NCI-H748 treated with DMSO at 0.1 percent for 48 hours (cell line): ENCODE data around the gene SYS1.

ENCODE experiments used
- DNase-seq: peaks from one replicate; lab custom pipeline; 2025; lab: John Stamatoyannopoulos, UW

The SYS1 gene

DNA sequence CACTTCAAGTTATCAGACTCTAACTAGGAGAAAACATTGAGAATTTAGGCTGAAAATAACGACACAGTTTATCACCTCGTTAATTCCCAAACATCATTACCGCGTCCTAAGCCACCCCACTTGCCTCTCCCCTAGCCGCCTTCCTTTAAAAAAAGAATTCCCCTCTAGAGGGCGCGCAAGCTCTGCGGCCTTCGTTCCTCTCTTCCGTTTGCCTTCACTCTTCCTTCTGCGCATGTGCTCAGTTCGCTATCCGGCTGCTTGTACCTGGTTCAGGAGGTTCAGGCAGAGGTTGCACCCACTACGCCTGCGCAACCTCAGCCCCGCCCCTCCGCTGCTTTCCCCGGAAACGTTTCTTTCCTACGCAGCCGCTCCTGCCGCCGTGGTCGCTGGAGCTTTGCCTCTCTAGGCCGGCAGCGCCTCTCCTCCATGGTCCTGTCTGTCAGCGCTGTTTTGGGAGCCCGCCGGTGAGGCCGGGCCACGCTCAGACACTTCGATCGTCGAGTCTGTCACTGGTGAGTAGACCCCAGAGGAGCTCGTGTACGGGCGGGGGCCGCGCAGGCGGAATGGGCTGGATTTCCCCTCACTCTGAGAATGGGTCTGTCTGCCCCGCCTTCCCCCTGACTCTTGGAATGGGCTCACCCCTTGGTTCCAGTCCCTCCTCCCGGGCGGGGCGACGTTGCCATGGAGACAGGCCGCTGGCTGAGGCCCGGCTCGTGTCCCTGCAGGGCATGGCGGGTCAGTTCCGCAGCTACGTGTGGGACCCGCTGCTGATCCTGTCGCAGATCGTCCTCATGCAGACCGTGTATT lies at the start of gene SYS1:
Gene SYS1, plus strand, starts transcription at position 353 of the 807 bp plus-strand sequence. Its CDS starts 376 bp downstream, at position 729.
- peak; percentile 92 for DNase-seq

DNA sequence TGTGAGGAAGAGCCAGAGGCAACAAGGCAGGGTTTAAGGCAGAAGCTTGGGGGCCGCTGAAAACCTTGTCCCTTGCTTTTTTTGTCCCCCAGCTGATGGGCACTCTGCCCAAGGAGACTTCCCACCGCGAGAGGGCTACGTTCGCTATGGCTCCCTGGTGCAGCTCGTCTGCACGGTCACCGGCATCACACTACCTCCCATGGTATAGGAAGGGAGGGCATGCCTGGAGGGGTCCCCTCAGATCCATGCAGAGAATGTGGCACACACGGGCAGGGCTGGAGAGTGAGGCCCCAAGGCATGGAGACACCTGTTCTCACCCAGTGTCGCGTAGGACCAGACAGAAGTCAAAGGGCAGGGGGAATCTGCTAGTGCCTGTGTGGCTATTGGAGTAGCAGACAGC lies 49.0 kb upstream of the SYS1 start:
- DNase-seq = no peak

DNA sequence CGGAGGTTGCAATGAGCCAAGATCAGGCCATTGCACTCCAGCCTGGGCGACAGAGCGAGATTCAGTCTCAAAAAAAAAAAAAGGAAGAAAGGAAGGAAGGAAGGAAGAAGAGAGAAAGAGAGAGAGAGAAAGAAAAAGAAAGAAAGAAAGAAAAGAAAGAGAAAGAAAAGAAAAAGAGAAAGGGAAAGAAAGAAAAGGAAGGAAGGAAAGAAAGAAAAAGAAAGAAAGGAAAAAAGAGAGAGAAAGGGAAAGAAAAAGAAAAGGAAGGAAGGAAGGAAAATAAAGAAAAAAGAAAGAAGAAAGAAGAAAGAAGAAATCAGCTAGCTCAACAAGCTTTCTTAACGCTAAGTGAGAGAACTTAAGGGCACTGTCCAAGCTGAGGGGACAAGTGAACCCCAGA lies 47.3 kb upstream of the SYS1 start:
- no peak for DNase-seq

DNA sequence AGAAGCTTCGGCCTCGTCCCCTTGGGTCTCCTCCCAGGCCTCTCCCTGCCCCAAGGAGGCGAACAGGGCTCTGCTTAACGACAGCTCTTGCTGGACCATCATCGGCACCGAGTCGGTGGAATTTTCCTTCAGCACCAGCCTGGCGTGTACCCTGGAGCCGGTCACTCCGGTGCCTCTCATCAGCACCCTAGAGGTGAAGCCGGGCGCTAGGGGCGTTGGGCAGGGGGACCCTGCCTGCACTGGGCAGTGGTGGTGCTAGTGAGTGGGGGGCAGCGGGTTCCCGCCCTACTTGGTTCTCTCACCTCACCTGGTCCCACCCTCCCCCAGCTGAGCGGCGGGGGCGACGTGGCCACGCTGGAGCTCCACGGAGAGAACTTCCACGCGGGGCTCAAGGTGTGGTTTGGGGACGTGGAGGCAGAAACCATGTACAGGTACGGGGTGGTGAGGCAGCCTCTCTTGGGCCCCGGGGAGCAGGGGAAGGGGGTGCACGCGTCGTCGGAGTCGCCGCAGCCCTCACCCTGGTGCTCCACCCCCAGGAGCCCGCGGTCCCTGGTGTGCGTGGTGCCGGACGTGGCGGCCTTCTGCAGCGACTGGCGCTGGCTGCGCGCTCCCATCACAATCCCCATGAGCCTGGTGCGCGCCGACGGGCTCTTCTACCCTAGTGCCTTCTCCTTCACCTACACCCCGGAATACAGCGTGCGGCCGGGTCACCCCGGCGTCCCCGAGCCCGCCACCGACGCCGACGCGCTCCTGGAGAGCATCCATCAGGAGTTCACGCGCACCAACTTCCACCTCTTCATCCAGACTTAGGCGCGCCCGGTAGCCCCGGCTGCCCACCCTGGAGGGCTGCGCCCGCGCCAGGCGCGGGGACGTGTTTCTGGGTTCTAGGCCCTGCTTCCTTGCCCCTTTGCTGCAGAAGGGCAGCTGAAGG lies 46.5 kb upstream of the SYS1 start:
- no peak for DNase-seq

DNA sequence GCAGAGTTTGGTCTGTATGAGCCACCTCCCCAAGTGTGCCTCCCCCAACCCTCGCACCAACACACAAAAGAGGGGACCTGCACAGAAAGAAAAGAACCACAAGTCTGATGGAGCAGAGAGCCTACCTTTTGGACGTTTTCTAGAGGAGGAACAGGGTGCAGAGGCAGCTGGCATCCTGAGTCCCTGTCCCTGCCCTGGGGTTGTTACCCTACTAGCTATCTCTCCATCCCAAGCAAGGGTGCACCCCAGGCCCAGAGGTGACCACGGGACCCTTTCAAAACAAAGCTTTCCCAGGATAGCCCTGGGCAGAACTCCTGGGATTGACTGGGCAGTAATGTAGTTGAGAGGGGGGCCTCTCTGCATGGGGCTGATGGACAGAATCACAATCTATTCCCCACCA lies 45.1 kb upstream of the SYS1 start:
- no peak for DNase-seq

DNA sequence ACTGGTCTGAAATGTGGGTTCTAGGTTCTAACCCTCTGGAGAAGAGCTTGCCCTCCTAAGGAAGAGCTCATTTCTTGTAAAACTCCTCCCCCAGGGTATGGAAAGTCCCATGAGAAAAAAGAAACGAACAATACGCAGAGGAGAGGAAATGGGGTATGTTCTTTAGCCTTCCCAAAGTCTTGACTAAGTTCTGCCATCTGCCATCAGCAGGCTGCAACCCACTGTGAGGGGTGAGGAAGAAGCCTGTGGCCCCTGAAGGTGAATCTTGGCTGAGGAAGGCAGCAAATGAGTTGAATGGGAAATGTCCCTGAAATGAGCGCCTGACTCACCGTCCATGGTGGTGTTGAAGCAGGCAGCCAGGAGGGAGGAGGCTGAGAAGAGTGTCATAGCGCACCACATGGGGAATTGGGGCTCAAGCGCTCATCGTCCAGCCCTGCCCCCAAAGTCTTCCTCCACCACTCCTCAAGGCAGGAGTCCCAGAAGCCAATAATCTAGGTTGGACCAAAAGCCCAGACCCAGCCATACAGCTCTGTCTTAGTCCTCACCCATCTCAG lies 44.5 kb upstream of the SYS1 start:
- DNase-seq = no peak

DNA sequence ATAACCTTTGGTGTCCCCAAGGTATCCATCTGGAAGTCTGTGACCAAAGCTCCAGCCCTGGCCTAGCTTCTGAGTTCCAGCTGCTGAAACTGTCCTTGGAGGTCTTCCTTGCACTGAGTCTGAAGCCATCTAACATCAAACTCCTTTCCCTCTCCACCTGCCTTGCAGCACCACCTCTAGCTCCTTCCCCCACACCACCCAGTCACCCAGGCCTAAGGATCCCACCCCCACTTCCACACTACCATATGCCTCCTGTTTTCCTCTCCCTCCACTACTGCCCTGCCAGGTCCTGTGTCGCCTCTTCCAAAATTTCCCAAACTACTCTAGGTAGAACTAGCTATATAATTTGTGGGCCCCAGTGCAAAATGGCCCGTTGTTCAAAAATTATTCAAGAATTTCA lies 44.0 kb upstream of the SYS1 start:
- DNase-seq = no peak

DNA sequence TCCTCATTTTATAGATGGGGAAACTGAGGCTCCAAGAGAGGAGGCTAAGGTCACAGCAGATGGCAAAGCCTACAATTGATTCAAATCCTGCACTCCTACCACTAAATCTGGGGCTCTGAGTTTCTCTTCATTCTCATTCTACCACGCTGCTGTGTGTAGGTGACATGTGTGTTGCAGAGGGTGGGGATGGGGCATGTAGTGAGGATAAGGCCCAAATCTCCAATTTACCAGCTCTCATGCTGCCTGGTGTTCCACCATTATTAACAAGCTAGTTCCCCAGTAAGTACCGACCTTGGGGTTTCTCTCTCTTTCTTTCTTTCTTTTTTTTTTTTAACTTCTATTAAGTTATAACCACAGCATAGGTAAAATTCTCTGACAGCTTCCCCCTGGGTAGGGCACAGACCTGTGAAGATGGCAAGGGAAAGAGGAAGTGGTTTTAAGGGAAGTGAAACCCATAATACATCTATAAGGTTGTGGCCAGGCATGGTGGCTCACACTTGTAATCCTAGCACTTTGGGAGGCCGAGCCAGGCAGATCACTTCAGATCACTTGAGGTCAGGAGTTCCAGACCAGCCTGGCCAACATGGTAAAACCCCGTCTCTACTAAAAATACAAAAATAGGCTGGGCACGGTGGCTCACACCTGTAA lies 41.9 kb upstream of the SYS1 start:
- DNase-seq = no peak

DNA sequence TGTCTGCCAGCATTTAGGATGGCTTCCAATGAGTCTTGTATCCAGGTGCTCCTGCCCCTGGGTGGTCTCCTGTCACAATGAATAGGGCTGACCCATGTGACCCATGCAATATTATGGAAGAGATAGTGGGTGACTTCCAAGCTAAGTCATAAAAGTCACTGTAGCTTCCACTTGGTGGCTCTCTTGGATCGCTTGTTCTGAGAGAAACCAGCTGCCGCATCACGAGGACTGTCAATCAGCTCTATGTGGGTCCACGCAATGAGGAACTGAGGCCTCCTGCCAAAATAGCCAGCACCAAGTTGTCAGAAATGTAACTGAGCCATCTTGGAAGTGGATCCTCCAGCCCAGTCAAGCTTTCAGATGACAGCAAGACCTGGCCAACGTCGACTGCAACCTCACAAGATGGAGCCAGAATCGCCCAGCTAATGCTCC lies 40.0 kb upstream of the SYS1 start:
- peak; percentile 7 for DNase-seq

DNA sequence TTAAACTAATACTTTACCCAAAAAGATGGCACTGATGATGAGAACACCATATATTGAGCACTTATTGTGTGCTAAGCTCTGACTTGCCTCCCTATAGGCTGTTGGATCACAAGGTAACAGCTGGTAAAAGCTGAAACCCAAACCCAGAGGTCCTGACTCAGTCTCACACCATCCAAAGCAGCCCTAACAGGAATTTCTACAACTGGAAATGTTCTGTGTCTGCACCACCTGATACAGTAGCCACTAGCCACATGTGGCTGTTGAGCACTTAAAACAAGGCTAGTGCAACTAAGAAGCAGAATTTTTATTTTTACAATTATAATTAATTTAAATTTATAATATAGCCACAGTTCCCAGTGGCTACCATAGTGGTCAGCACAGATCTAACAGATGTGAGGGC lies 39.2 kb upstream of the SYS1 start:
- DNase-seq = no peak

DNA sequence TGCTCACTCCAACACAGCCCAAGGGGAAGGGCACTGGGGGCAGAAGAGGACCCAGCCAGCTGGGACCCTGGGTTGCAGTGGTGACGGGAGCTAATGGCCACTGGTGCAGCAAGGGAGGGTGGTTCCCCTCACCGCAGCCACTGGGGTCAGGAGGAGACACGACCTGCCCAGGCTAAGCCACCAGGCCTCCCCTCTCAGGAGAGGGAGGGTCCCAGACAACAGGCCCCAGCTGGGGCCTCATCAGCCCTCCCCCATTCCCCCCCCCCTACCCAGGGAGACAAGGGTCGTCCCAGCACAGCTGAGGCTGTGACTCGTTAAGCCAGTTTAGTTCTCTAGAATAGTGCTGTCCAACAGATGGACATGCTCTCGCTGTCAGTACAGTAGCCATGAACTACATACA lies 37.6 kb upstream of the SYS1 start:
- DNase-seq = no peak

DNA sequence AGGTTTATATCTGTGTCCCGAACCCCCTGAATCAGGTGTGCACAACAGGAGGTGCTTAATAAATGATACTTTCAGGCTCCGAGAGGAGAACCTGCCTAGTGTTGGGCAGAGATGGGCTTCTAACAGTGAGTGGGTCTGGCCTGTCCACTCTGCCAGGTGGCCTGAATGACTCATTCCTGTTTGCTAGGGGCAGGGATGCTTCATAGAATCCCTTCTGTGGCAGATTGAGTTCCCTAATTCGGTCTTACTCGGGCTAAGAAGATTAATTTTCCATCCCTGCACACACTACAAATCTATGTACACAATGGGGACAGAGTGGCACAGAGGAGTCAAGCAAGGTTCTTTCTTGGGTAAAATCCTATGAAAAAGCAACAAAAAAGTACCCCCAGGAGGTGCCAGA lies 34.5 kb upstream of the SYS1 start:
- no peak for DNase-seq

DNA sequence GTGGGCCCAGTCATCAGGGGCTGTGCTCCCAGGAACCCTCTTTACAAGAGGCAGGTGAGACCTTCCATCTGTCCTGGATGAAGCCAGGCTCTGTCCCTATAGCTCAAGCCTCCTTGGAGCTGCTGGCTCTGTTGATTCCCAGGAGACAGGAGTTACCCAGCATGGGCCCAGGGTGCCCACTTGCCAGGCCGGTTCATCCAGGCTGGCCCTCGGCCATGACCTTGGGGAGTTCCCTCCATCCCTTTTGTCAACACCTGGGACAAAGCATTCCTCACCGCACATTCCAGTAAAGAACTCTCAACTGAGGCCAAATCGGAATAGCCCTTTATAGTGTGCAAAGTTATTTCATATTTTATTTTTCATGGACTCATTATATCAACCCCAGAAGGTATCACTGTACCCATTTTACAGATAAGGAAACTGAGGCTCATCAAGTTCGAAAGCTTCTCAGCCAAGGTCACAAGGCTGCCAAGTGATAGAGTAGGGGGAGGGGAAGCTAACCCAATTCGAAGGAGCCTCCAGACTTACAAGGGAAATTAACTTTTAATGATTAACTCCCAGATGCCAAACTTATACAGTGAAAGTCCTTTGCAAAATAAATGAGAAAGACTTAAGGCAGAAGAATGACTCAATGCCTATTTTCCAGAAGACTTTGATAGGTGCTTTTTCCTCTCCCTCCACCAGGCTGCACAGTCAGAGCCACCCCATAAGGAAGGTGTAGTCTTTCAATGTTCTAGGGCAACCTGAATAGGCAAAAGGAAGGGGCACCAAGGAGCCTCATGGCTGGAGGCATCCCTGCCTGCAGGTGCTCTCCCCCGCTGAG lies 33.2 kb upstream of the SYS1 start:
- DNase-seq = no peak

DNA sequence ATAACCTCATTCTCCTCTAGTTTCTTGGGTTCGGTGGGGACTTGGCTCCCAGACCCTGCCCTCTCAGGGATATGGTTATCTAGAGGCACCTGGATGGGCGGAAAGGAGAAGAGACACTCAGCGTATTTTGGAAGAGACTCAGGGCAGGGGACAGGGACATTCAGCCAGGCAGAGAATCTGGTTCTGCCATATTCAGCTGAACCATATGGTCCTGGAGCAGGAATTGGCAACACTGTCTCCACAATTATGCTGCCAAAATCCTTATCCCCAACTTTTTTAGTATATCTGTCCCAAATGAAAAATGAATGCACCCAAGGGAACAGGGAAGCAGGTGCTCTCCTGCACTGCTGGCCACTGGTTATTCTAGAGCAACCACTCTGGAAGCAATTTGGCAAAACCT lies 32.5 kb upstream of the SYS1 start:
- DNase-seq = no peak

DNA sequence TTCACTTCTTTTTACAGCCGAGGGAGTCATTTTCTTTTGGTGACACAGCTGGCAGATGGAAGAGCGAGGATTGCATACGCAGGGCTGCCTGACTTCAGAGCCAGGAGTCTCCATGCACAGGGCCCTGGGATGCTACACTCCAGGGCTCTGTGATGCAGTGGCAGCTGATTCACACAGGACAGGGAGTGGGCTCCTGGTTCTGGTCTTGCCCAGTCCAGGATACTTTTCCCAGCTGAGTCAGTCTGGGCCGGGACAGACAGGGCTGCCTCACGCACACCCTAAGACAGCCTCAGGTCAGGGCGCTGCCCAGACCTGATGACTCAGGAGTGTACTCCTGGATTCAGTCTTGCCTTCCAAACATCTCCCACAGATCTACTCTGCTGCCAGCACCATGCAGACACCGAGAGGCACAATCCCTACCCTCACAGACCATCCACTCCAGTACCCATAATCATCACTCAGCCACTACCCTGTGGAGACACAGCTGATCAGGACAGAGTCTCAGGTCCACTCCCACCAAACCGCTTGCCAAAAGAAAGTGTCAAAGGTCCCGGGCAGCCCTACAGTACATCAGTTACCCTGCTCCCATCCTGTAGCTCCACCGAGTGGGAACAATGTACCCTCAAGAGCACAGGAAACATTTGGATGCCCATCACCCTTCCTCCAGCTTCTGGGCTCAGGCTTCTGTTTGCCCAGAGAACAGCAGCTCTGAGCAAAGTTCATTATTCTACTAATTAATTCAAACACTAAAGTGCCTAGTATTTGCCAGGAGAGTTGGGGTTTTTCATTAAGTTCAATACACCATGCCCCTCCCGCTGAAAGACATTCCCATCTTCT lies 26.2 kb upstream of the SYS1 start:
- DNase-seq = no peak

DNA sequence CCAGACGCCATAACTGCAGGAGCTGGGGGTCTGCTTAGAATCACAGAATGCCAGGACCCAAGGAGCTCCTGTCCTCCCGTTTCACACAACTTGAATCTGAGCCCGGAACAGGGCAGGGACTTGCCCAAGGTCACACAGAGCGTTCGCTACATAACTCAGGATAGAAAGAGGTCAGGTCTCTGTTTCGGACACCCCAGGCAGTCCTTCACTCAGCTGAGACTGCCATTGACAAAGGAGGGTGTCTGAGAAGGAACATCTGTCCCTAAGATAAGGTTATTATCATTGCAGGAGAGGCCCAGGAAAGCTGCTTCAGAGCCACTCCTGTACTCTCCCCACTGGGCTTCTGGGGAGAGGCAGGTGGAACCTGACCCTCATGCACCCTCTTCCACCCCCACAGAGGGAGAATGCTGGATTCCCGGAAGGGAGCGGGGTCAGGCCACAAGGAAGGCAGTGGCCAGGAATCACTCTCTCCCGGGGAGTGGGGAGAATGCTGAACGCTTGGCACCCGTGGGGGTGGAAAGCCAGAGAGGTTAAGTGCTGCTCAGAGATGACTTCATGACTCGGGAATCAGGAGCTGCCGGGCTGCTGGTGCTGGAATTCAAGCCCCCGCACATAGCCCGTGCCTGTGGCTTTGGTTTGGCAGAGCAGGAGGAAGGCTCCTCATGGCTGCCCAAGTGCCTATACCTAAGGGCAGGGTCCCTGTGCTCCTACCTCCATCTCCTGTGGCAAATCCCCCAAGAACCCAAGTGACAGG lies 25.4 kb upstream of the SYS1 start:
- DNase-seq = no peak

DNA sequence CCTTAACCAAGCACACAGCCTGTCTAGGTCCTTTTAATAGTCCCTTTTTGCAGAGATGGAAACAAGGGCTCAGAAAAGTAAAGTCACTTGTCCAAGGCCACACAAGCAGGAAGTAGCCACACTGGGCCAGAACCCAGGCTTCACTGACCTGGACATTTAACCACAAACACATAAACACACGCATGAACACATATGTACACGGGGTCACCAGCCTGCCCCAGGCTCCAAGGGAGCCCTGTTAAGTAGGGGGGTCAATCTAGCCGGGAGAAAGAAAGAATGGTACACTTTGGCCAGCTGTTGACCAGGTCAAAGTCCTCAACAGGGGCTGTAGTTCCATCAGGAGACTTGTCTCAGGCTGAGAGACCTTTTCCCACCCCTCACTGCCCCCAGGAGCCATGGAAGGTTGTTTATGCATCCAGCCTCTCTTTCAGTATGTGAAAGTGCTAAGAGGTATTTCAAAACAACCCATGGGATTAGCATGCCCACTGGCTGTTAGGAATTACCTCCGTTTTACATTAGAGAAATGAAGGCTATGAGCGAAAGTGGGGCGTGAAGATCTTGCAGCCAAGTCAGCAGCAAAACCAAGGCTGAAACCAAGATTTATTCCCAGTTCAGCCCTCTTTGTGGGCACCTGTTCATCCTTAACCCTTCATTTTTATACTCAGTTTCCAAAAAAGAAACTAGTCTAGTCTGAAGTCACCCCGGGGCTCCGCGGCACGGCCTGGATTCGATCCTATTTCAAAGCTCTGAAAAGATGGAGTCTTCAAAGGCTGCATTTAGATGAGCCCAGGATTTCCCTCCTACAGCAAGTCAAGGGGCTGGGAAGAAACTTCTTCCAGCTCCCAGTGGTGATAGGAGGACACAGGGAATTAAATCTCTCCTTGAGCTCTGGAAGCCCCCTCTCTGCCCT lies 24.6 kb upstream of the SYS1 start:
- no peak for DNase-seq

DNA sequence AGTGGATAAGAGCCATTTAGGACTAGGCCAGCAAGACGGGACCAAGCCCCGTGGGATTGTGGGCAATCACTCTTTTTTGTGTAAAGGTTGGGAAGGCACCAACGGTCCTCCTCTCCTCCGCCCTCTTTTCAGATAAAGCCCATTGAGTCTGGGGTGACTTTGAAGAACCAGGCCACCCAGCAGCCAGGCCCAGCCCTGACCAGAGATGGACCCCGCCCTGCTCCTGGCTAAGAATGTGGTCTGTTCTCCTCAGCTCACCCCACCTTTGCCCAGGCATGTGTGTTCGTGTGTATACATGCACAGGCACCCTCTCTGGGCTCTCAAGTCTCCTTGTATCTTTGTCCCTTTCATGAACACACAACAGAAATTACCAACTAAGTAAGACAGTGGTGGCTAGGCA lies 23.9 kb upstream of the SYS1 start:
- DNase-seq = no peak

DNA sequence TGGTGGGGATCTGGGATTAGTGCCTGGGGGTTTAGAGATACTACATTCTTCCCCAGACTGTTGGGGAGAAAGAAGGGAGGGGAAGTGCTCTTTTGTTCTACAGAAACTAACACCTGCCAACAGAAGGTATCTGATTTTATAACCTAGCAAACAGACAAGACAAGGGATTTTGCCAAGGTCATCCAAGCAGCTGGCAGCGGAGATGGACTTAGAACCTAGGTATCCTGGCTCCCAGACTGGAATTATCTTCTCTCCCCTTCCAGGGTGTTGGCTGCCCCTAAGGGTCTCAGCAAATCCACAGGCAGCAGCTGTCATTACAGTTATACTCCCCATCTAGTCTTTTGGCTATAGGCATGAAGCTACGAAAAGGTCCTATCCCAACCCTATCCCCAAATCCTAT lies 23.2 kb upstream of the SYS1 start:
- DNase-seq = no peak
